ENCODE results near the gene MRPS7. TPM values are rescaled to one million over a fixed set of nuclear protein-coding genes. Genes with fewer than 3 reads are reported as not detected.
"Not testable (repeated sequence)": the region's sequence is repeated elsewhere in the genome, so short reads cannot be mapped to it uniquely, and the experiment has no call there.

The MRPS7 gene
- total RNA-seq, 1 experiment from 2014 or later = 77.5 TPM

- no peak for DNase-seq (ENCODE audit: low spot score)
Observed at GRCh38 chr17:75244133-75244866, 17.4 kb upstream of the MRPS7 start.

GRCh38 chr17:75245011-75245410, 16.7 kb upstream of the MRPS7 start:
- DNase-seq (ENCODE audit: low spot score) = no peak

- no peak for DNase-seq (ENCODE audit: low spot score)
Observed at GRCh38 chr17:75246404-75246803, 15.3 kb upstream of the MRPS7 start.

- DNase-seq (ENCODE audit: low spot score) = no peak
Observed at GRCh38 chr17:75249564-75249963, 12.1 kb upstream of the MRPS7 start.

- no peak for DNase-seq (ENCODE audit: low spot score)
Observed at GRCh38 chr17:75250009-75250471, 11.6 kb upstream of the MRPS7 start.

- no peak for DNase-seq (ENCODE audit: low spot score)
Observed at GRCh38 chr17:75252039-75252816, 9.5 kb upstream of the MRPS7 start.

- DNase-seq (ENCODE audit: low spot score) = not testable (repeated sequence)
Observed at GRCh38 chr17:75255954-75256698, 5.6 kb upstream of the MRPS7 start.

- DNase-seq (ENCODE audit: low spot score) = not testable (repeated sequence)
Observed at GRCh38 chr17:75257228-75257627, 4.5 kb upstream of the MRPS7 start.

GRCh38 chr17:75260641-75261335, 891 bp upstream of the MRPS7 start:
- DNase-seq (ENCODE audit: low spot score) = peak; percentile 39

GRCh38 chr17:75262112-75262606, 480 bp downstream of the MRPS7 start:
- DNase-seq (ENCODE audit: low spot score) = peak; percentile 58

GRCh38 chr17:75263055-75263454, 1.4 kb downstream of the MRPS7 start:
- no peak for DNase-seq (ENCODE audit: low spot score)

- no peak for DNase-seq (ENCODE audit: low spot score)
Observed at GRCh38 chr17:75265614-75266315, 4.1 kb downstream of the MRPS7 start.

- no peak for DNase-seq (ENCODE audit: low spot score)
Observed at GRCh38 chr17:75266316-75267152, 4.9 kb downstream of the MRPS7 start.

GRCh38 chr17:75267153-75267410, 5.4 kb downstream of the MRPS7 start:
- no peak for DNase-seq (ENCODE audit: low spot score)

- DNase-seq (ENCODE audit: low spot score) = peak; percentile 76
Observed at GRCh38 chr17:75267411-75268232, 5.9 kb downstream of the MRPS7 start.

GRCh38 chr17:75269844-75270217, 8.2 kb downstream of the MRPS7 start:
- DNase-seq (ENCODE audit: low spot score) = no peak

- DNase-seq (ENCODE audit: low spot score) = peak; percentile 82
Observed at GRCh38 chr17:75270218-75270965, 8.7 kb downstream of the MRPS7 start.

GRCh38 chr17:75270966-75271232, 9.2 kb downstream of the MRPS7 start, which contains the start of gene MIF4GD:
Gene MIF4GD, minus strand, starts transcription at chr17:75271231. Its CDS starts 1,036 bp downstream, at chr17:75270195.
- no peak for DNase-seq (ENCODE audit: low spot score)
